ENCODE results near the gene UNC93A. TPM values are rescaled to one million over a fixed set of nuclear protein-coding genes. Genes with fewer than 3 reads are reported as not detected.
"Not testable (repeated sequence)": the region's sequence is repeated elsewhere in the genome, so short reads cannot be mapped to it uniquely, and the experiment has no call there.

Gene UNC93A
- not detected in 2 replicates for total RNA-seq (2014; rRNA removed; shearing (Covaris generic))
- polyA plus RNA-seq (2015; cell fraction: cytosol; rRNA removed), result not detected in 2 replicates
- polyA plus RNA-seq (2015; cell fraction: nucleus; rRNA removed), result not detected in 2 replicates

DNA sequence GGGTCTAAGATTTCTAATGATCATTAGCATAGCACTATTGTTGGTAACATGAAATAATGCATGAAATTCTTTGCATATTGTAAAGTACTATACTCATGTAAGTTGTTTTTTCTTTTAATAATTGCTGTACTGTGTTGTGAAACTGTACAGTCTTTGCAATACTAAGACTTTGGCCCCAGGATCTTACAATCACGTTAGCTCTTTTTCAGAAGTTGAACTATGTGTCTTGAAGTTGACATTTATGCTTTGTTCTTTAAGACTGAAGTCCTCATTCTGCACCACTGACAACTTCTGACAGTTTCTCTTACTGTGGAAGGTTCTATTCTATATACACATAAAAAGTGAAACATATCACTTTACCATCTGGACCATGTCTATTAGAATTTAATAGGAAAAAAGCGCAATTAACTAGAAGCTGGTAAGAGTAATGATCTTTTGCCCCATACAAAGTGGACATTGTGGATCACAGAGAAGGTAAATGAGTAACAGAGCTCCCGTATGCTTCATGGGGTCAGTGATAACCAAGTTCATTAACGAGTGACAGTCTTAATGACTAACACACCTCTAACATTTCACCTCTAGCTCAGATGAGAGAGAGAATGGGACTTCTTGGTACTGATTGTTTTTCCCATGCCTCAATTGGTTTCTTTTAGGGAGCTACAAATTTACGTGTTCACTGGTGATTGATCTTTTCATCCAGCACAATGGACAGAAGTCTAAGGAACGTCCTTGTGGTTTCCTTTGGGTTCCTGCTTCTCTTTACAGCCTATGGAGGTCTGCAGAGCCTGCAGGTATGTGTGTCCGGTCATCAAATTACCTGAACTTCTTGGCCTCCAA lies at the start of gene UNC93A:
Gene UNC93A, plus strand, starts transcription at position 530 of the 837 bp plus-strand sequence. Its CDS starts 175 bp downstream, at position 705.
- no peak for DNase-seq (ENCODE audit: low read depth)

DNA sequence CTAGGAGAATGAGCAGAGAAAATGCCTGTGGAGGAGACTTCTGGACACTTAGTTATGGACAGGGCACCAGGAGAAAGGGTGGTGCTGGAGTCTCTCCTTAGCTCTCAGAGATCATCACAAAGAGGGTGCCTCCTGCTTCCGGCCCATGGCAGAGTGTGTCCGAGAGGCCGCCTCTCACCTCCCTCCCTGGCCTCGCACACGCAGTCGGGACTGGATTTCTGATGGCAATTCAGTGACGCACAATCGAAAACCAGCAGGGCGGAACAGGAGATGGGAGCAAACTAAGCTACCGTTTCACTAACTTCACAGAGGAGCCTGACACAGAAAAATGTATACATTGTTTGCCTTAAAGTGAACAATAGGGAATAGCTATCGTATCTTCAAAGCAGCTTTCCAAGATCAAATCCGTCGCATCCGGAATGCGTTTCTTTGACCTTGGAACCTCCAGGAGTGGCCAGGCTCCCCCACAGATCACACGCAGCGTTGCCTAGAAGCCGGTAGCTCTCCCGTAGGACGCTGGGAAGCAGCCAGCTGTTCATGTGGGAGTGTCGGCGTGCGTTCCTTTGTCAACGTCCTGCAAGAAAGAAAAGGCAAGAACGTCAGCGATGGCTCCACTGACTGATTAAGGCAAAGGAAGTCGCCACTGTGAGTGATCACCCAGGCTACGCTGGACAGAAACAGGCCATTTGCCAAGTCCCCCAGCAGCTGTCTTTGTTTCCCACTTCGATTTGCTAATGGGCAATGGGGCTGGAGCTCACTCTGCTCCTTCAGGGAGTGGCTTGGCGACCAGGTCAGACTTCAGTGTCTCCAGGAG lies 49.6 kb upstream of the UNC93A start:
- not testable (repeated sequence) for DNase-seq (ENCODE audit: low read depth)

DNA sequence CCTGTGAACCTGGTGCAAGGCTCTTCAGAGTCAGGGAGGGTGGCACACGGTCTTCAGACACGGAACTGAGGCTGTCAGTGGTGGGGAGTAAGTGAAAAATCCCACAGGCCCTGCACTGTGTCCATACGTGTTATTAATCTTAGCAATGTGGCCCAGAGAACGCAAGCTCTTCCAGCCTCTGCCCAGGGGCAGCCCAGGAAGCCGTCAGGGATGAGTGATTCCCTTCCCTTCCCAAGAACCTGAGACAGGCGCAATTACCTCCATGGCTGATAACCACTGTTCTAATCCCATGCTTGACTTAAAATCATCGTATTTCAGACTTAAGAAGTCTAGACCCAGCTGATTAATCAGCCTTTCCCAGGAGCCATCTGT lies 49.0 kb upstream of the UNC93A start:
- not testable (repeated sequence) for DNase-seq (ENCODE audit: low read depth)

DNA sequence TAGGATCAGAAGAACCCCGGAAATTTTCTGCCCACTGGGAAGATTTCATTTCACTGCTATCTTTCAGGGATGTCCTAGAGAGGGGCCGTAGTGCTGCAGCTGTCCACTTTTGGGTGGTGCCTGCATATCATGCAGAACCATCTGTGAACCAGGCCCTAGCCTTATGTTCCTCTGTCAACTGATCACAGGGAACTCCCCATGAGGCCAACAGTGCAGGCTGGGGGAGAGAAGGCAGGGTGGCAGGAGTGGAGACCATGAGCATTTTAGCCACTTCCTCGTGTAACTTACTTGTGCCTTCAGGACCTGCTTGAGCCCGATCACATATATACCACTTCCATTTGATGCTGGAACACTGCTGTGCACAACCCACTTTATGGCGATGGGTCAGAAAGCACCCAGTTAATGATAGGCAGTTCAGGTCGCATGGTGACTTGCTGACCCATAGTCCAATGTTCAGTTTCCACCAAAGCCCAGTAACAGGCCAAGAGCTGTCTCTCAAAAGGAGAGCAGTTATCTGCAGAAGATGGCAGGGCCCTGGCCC lies 48.5 kb upstream of the UNC93A start:
- not testable (repeated sequence) for DNase-seq (ENCODE audit: low read depth)

DNA sequence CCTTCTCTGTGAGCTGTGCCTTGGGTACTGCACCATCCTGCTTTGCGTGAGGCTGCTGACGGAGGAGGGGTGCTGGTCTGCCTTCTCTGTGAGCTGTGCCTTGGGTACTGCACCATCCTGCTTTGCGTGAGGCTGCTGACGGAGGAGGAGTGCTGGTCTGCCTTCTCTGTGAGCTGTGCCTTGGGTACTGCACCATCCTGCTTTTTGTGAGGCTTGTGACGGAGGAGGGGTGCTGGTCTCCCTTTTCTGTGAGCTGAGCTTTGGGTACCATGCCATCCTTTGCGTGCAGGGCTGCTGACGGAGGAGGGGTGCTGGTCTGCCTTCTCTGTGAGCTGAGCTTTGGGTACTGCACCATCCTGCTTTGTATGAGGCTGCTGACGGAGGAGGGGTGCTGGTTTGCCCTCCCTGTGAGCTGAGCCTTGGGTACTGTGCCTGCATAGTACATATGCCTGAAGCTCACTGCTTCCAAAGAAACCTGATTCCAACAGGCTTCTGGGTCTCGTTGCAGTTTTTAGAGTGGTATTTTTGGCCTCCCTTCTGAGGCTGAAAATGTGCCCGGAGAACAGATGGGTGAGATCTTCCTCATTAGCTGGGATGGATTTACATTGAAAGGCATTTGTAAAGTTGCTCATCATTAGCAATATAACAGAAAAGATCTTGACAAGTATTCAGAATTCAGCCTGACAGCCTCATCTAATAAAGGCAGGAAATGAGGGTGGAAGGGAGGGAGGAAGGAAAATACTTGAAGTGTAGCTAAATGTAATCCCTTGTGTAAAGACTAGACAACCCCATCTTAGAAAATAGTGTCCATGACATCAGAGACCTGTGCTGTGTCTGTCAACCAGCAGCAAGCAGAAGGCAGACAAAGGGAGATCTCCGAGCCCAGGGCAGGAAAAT lies 46.8 kb upstream of the UNC93A start:
- DNase-seq (ENCODE audit: low read depth), result no peak

DNA sequence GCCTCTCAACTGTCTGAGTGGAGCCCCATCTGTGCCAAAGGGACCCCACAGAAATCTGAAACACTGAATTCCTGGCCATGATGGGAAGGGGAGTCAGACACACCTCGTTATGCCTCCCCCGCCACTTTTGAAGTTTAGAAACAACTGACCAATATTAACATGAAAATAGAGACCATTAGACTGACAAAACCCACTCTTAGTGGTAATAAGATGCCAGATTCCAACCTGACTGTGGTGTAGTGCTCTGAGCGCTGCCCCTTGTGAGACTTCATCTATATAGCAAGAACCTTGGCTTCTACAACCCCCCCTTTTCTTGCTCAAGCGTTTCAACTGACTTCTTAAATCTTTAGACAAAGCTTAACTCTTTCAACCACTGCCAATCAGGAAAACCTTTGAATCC lies 46.1 kb upstream of the UNC93A start:
- no peak for DNase-seq (ENCODE audit: low read depth)

DNA sequence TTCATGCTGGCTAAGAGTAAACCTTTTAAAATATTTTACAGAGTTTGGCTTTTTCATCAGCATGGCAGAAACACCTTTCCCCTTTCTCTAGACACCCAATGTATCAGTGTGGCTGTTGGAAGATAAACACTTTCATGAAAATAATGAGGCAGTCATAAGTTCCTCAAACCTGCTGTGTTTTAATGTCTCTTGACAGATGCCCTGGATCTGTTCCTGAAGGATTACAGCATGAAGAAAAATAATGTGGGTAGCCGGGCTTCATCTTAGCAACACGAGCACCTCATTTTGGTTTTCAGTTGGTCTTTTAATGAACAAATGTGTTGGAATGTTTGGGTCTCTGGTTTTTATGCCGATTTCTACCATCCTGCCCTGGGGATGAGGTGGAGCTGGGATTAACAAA lies 45.5 kb upstream of the UNC93A start:
- DNase-seq (ENCODE audit: low read depth), result no peak

DNA sequence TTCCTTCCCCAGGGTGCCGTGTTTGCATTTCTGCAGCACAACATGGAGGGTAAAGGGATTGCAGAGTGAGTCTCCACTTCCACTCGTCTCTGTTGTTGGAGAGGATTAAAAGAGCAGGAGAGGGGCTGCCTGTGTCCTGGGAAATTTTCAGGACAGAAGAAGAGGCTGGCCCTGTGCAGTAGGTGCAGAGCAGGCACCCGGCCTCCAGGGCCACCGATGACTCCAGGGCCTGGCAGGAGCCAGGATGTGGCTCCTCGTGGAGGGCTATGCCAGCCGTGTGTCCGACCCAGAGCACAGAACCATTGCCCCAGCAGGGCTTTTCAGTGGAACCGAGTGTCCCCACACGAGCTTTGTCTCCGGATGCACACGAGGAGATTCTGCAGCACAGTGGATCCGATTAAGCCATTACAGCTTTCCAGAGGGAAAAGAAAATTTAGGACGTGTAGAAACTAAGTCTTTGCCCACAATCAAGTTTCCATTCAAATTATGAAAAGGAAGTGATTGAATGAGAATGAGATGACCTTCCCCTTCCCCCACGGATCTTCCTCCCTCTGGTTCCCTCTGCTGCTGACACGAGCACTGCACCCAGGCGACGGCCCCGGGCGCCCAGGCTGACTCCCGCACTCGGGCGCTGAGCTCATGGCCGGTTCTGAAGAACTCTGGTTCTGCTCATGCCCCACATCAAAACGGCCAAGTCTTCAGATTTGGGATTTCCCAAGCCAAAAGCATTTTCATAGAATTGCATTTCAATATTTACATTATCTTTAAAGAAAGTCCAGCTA lies 43.1 kb upstream of the UNC93A start:
- DNase-seq (ENCODE audit: low read depth), result no peak

DNA sequence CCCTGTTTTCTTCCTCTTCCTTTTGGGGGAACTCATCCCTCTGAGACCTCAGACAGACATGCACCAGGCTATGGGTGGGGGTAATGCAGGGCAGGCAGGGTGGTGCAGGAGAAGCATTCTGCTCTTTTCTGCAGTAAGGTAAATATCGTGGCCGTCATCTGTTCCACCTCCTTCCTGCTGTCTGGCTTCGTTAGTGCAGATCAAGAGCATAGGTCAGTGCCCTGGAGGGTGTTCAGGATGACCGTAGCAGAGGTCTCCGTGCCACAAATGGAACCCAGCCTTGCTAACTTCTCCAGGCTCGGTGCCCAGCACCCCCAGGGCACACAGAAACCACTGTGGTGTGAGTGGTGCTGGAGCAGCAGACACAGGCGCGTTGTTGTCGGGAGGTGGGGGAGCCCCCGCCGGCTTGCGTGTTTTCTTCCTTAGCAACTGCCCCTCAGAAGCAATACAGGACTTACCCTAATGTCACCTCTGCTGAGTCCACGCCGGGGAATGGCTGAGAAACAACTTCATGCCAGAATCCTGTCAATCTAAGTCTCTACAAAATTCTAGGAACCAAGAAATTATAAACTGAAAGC lies 42.1 kb upstream of the UNC93A start:
- not testable (repeated sequence) for DNase-seq (ENCODE audit: low read depth)

DNA sequence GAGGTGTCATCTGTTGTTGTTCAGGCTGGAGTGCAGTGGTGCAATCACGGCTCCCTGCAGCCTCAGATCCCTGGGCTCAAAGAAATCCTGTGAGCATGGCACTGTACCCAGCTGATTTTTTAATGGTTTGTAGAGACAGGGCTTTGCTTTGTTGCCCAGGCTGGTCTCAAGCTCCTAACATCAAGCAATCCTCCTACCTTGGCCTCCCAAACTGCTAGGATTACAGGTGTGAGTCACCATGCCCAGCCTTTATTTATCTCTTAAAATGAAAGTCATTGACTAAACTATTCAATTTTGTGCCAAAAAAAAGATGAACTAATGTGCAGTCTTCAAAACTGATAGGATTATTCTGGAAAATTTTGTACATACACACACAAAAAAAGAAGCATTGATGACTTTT lies 38.8 kb upstream of the UNC93A start:
- no peak for DNase-seq (ENCODE audit: low read depth)

DNA sequence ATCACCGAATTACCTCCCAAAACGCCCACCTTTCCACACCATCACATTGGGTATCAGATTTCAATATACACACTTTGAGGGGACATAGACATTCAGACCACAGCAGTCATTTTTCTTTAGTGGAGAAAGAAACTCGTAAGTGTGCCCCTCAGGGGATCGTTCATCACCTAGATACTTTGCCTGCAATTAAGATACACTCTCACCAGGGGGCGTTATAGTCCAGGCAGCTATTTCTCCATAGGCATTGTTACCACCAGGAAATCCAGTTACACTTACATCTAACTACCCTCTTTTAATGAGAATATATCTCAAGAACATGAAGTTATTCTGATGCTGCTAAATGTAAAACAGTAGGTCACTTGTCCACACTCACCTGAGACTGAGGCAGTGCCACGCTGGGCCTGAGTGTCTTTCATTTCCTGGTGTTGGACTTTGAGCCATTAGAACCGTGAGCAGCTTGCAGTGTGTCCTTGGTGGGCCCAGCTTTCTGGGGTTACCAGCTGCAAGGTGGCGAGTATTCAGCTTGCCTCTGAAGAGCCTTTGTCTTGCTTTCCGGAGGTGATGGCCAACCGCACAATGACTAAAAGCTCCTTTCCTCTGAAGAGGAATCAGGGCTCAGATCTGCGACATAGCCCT lies 35.1 kb upstream of the UNC93A start:
- no peak for DNase-seq (ENCODE audit: low read depth)

DNA sequence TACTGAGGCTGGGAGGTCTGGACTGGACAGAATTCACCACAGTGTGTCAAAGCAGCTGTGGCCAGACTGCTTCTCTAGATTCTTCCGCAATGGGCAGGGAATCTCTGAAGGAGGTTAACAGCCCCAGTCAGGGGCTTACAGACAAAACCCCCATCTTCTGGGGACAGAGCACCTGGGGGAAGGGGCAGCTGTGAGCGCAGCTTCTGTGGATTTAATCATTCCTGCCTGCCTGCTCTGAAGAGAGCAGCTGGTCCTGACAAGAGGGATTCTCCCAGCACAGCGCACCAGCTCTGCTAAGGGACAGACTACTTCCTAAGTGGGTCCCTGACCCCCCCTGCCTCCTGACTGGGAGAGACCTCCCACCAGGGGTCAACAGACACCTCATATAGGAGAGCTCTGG lies 32.5 kb upstream of the UNC93A start:
- no peak for DNase-seq (ENCODE audit: low read depth)

DNA sequence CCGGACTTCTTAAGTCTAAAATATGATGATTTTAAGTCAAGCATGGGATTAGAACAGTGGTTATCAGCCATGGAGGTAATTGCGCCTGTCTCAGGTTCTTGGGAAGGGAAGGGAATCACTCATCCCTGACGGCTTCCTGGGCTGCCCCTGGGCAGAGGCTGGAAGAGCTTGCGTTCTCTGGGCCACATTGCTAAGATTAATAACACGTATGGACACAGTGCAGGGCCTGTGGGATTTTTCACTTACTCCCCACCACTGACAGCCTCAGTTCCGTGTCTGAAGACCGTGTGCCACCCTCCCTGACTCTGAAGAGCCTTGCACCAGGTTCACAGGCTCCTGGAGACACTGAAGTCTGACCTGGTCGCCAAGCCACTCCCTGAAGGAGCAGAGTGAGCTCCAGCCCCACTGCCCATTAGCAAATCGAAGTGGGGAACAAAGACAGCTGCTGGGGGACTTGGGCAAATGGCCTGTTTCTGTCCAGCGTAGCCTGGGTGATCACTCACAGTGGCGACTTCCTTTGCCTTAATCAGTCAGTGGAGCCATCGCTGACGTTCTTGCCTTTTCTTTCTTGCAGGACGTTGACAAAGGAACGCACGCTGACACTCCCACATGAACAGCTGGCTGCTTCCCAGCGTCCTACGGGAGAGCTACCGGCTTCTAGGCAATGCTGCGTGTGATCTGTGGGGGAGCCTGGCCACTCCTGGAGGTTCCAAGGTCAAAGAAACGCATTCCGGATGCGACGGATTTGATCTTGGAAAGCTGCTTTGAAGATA lies 24.9 kb upstream of the UNC93A start:
- DNase-seq (ENCODE audit: low read depth), result not testable (repeated sequence)

DNA sequence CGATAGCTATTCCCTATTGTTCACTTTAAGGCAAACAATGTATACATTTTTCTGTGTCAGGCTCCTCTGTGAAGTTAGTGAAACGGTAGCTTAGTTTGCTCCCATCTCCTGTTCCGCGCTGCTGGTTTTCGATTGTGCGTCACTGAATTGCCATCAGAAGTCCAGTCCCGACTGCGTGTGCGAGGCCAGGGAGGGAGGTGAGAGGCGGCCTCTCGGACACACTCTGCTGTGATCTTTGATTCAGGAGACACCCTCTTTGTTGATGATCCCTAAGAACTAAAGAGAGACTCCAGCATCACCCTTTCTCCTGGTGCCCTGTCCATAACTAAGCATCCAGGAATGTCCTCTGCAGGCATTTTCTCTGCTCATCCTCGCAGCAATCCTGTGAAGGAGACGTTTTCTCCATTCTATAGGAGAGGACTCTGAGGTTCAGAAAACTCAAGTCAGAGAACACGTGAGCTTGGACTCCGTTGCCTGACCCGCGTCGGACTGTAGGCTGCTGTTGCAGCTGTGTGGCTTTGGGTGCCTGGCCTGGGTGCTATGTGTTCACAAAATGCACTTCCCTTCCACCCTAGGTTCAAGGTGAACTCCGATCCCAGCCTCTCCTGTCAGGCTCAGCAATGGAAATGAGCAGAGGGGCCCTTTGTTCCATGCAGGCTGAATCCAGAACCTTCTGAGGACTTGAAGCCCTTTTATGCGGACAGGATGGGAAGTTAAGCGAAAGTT lies 24.1 kb upstream of the UNC93A start:
- DNase-seq (ENCODE audit: low read depth), result no peak

DNA sequence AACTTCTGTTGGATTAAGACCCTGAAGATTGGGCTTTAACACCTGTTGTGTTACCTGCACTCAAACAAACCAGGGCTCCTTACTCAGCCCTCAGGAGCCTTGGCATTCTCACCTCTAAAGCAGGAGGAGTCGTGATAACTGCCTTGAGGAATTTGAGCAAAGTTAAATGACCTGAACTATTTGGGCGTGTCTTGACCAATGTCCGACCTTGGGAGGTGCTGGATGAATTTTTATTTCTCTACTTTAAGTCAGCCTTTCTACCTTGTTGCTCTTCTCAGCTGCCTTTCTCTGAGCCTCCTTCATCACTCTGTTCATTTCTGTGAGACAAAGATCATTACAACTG lies 23.6 kb upstream of the UNC93A start:
- DNase-seq (ENCODE audit: low read depth), result not testable (repeated sequence)

DNA sequence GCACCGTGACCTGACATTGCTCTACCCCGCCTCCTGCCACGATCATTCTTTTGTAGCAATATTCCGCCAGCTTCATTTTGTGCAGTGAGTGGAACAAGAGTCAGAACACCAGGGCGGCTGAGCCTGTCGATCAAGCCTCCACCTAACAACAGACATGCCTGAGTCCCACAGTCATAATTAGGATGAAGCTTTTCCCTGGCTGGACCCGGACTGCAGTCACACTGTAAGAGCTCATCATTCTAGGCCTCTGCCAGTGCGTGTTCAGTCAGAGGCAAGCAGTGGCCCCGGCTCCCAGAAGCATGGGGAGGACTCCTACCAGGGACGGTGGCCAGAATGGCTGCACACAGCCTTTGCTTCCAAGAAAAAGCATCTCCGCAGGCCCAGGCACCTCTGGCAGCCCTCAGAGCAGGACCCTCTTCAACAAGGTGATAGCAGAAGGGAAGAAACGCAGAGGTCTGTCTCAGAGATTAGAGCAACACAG lies 23.2 kb upstream of the UNC93A start:
- DNase-seq (ENCODE audit: low read depth), result no peak

DNA sequence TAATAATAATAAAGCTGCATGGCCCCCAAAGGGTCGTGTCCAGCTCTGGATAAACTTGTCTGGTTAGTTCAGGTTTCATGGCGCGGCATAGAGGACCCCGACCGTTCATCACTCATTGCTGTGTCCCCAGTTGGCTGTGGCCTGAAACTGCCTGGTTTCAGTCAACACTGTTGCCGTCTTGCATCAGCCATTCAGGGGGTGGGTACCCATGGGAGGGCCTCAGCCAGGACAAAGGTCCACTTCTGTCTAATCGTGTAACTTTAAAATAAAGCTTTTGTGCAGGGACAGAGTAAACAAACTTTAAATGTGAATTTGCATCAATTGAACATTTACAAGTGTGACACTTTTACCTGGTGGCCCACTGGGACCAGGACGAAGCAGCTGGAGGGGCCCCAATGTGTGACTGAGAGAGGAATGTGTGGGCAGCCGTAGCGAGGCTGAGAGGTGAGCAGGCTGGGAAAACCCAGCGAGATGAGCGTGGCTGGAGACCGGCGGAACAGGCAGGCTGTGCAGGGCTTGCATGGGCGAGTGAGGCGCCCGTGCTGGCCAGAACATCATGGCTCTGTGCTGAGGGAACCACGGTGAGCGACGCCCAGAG lies 22.3 kb upstream of the UNC93A start:
- DNase-seq (ENCODE audit: low read depth), result no peak

Measured in HT1080 (cell line).